SK-N-SH (cell line): ENCODE data around the gene SNX10. TPM values are rescaled to one million over a fixed set of nuclear protein-coding genes. Genes with fewer than 3 reads are reported as not detected.

ENCODE experiments used
- CTCF ChIA-PET: fragments of 300-600, 350-600 bp; formaldehyde crosslinking; extraction: SDS; loops from one replicate; lab custom pipeline; 2021; lab: Yijun Ruan, JAX
- POLR2A ChIA-PET: fragments of 350-600 bp; sonication (Branson Sonifier 250); formaldehyde crosslinking; extraction: SDS; loops from one replicate; lab custom pipeline; 2020; ENCODE audit warnings: antibody characterized with exemption, inconsistent platforms; lab: Yijun Ruan, JAX
- DNase-seq: peaks from one replicate; pipeline ENCODE4 v3.0.0; 2012
- H2AFZ ChIP-seq: fragments of 200-600 bp; sonication (generic); 2 replicates; pipeline ENCODE4 v1.8.1; 2016; ENCODE audit warnings: antibody characterized with exemption, mild to moderate bottlenecking, low read depth
- H3F3A ChIP-seq: fragments of 200-600 bp; sonication (generic); replicated peaks from 2 replicates; pipeline ENCODE3; 2016; ENCODE audit warnings: antibody characterized with exemption, mild to moderate bottlenecking; ENCODE audit not compliant: insufficient read depth
- H3K27ac ChIP-seq, 2 experiments: fragments of 200-500 bp in 1 of 2; fragments of 200-600 bp in 1 of 2; sonication (Bioruptor generic) in 1 of 2; sonication (generic), shearing (Covaris generic) in 1 of 2; 2 replicates each; pipeline versions ENCODE4 v1.5.1 to v1.6.1; 2014 to 2016; ENCODE audit warnings: low read depth in 2 of 2, inconsistent platforms in 1 of 2, low read length in 1 of 2, mild to moderate bottlenecking in 1 of 2, mixed read lengths in 1 of 2
- H3K27me3 ChIP-seq: fragments of 200-600 bp; sonication (generic), shearing (Covaris generic); 2 replicates; pipeline ENCODE4 v1.6.1; 2016; ENCODE audit warnings: mixed run types; ENCODE audit not compliant: insufficient read depth
- H3K36me3 ChIP-seq, 2 experiments: fragments of 200-500 bp in 1 of 2; fragments of 200-600 bp in 1 of 2; sonication (Bioruptor generic) in 1 of 2; sonication (generic) in 1 of 2; replicated peaks in 1 of 2; 2 replicates each; pipeline versions ENCODE3 to v1.5.1; 2014 to 2016; ENCODE audit warnings: low read length in 1 of 2, mild to moderate bottlenecking in 1 of 2; ENCODE audit not compliant: insufficient read depth in 2 of 2, control insufficient read depth in 1 of 2
- H3K4me1 ChIP-seq, 2 experiments: fragments of 200-500 bp in 1 of 2; fragments of 200-600 bp in 1 of 2; sonication (Bioruptor generic) in 1 of 2; sonication (generic), shearing (Covaris generic) in 1 of 2; 2 replicates each; pipeline versions ENCODE4 v1.5.1 to v1.6.1; 2014 to 2016; ENCODE audit warnings: low read depth in 1 of 2, low read length in 1 of 2, mixed run types in 1 of 2; ENCODE audit not compliant: insufficient read depth in 2 of 2, control insufficient read depth in 1 of 2
- H3K4me2 ChIP-seq: fragments of 200-600 bp; sonication (generic), shearing (Covaris generic); 2 replicates; pipeline ENCODE4 v1.6.1; 2017; ENCODE audit warnings: mixed run types
- H3K4me3 ChIP-seq, 2 experiments: fragments of 200-500 bp in 1 of 2; fragments of 200-600 bp in 1 of 2; sonication (Bioruptor generic) in 1 of 2; sonication (generic), shearing (Covaris generic) in 1 of 2; 2 replicates each; pipeline versions ENCODE4 v1.5.1 to v1.8.1; 2014 to 2016; ENCODE audit warnings: low read depth in 2 of 2, inconsistent platforms in 1 of 2, low read length in 1 of 2, mild to moderate bottlenecking in 1 of 2, mixed read lengths in 1 of 2, moderate library complexity in 1 of 2
- H3K79me2 ChIP-seq: fragments of 200-600 bp; sonication (generic); 2 replicates; pipeline ENCODE4 v1.8.1; 2017; ENCODE audit warnings: mild to moderate bottlenecking; ENCODE audit not compliant: insufficient read depth
- H3K9ac ChIP-seq: fragments of 200-600 bp; sonication (generic); 2 replicates; pipeline ENCODE4 v1.6.1; 2017; ENCODE audit warnings: mixed run types
- H3K9me2 ChIP-seq: fragments of 200-600 bp; sonication (generic); 2 replicates; pipeline ENCODE4 v1.6.1; 2017; ENCODE audit warnings: mixed run types
- H3K9me3 ChIP-seq: fragments of 200-600 bp; sonication (generic); 2 replicates; pipeline ENCODE4 v1.6.1; 2017; ENCODE audit warnings: mixed run types, mild to moderate bottlenecking, moderate library complexity
- H4K20me1 ChIP-seq: fragments of 200-600 bp; sonication (generic); 2 replicates; pipeline ENCODE4 v1.6.1; 2017; ENCODE audit warnings: mild to moderate bottlenecking, mixed run types; ENCODE audit not compliant: insufficient read depth
- CTCF ChIP-seq: fragments of 200-600 bp; sonication (generic); IDR thresholded peaks from 2 replicates; pipeline ENCODE4 v1.6.1; 2017; ENCODE audit warnings: antibody characterized with exemption, mild to moderate bottlenecking, moderate library complexity
- EP300 ChIP-seq, 2 experiments: IDR thresholded peaks; 2 replicates each; pipeline versions ENCODE4 v1.4.0 to v1.6.1; 2012; ENCODE audit warnings: borderline replicate concordance in 1 of 2, low read depth in 1 of 2, low read length in 1 of 2
- FOSL2 ChIP-seq: IDR thresholded peaks from 2 replicates; pipeline ENCODE4 v1.4.0; 2012; ENCODE audit warnings: low read depth, mild to moderate bottlenecking, moderate library complexity, borderline replicate concordance
- FOXJ3 ChIP-seq: sonication (generic); formaldehyde crosslinking; IDR thresholded peaks from 2 replicates; pipeline ENCODE4 v1.5.1; 2020; ENCODE audit warnings: mild to moderate bottlenecking, missing genetic modification reagents
- FOXM1 ChIP-seq: IDR thresholded peaks from 2 replicates; pipeline ENCODE4 v1.4.0; 2012; ENCODE audit warnings: low read depth, mild to moderate bottlenecking
- GABPA ChIP-seq: IDR thresholded peaks from 2 replicates; pipeline ENCODE4 v1.4.0; 2012; ENCODE audit warnings: low read depth, mild to moderate bottlenecking
- IRF3 ChIP-seq: fragments of 150-350 bp; IDR thresholded peaks from 2 replicates; pipeline ENCODE4 v1.6.1; 2016; ENCODE audit warnings: mild to moderate bottlenecking, low read depth, low read length
- JUND ChIP-seq: IDR thresholded peaks from 2 replicates; pipeline ENCODE4 v1.4.0; 2012
- NFIC ChIP-seq: IDR thresholded peaks from 2 replicates; pipeline ENCODE4 v1.4.0; 2012; ENCODE audit warnings: borderline replicate concordance
- POLR2AphosphoS5 ChIP-seq: IDR thresholded peaks from 2 replicates; pipeline ENCODE4 v1.6.1; 2012; ENCODE audit warnings: low read depth, low read length
- RAD21 ChIP-seq: IDR thresholded peaks from 2 replicates; pipeline ENCODE4 v1.6.1; 2012; ENCODE audit warnings: mild to moderate bottlenecking, low read length
- RCOR1 ChIP-seq: fragments of 150-350 bp; IDR thresholded peaks from 2 replicates; pipeline ENCODE4 v1.6.1; 2017; ENCODE audit warnings: antibody characterized with exemption, low read length
- RFX5 ChIP-seq: IDR thresholded peaks from 2 replicates; pipeline ENCODE4 v1.6.1; 2012; ENCODE audit warnings: mild to moderate bottlenecking, improper control_type of control experiment, low read length
- RXRA ChIP-seq: IDR thresholded peaks from 2 replicates; pipeline ENCODE4 v1.4.0; 2012; ENCODE audit warnings: low read depth, mild to moderate bottlenecking, borderline replicate concordance
- SIN3A ChIP-seq: IDR thresholded peaks from 2 replicates; pipeline ENCODE4 v1.6.1; 2012; ENCODE audit warnings: low read depth, mild to moderate bottlenecking, low read length, moderate library complexity, borderline replicate concordance
- SMC3 ChIP-seq: IDR thresholded peaks from 2 replicates; pipeline ENCODE4 v1.6.1; 2012; ENCODE audit warnings: low read depth, low read length, improper control_type of control experiment
- TEAD4 ChIP-seq: IDR thresholded peaks from 2 replicates; pipeline ENCODE4 v1.4.0; 2012; ENCODE audit warnings: mild to moderate bottlenecking, borderline replicate concordance; ENCODE audit not compliant: insufficient read depth
- USF1 ChIP-seq: IDR thresholded peaks from 2 replicates; pipeline ENCODE4 v1.4.0; 2012; ENCODE audit warnings: low read depth, borderline replicate concordance
- USF2 ChIP-seq: fragments of 150-350 bp; IDR thresholded peaks from 2 replicates; pipeline ENCODE4 v1.6.1; 2017; ENCODE audit warnings: antibody characterized with exemption, low read length, low read depth, borderline replicate concordance
- YY1 ChIP-seq: IDR thresholded peaks from 2 replicates; pipeline ENCODE4 v1.4.0; 2012; ENCODE audit warnings: low read depth, mild to moderate bottlenecking
- WGBS: methylation state at CpG from one replicate; pipeline ENCODE4 v1.1.6; 2017; ENCODE audit warnings: low lambda C conversion rate; 5-methylcytosine and 5-hydroxymethylcytosine counted together
- polyA plus RNA-seq, 3 experiments: library from polyadenylated mRNA; depleted of rRNA; stranded (reverse); fragments of >200 nt; gene quantifications; 2 replicates each; pipeline ENCODE4 v1.2.3, GENCODE V29; 2012

SNX10 gene
- polyA plus RNA-seq, 1 of the 3 experiments (the other 2 are of a cell fraction) = 0.02 TPM

GRCh38 chr7:26298472-26299058, 6.9 kb downstream of the SNX10 start:
- WGBS = 76% methylated on average over 7 of the region's 7 CpGs
- Histone ChIP-seq H3K79me2 (no peaks in the 10 kb centered on the region), H3K4me2 (no peak overlapping the region), H3K4me3 (no peak overlapping the region), H3F3A (no peaks in the 10 kb centered on the region), H3K36me3 (no peaks in the 10 kb centered on the region), H3K9ac (no peak overlapping the region), H4K20me1 (no peaks in the 10 kb centered on the region), H3K4me1 (no peaks in the 10 kb centered on the region), H3K9me2 (no peaks in the 10 kb centered on the region), H2AFZ (no peak overlapping the region), H3K27me3 (no peaks in the 10 kb centered on the region), H3K9me3 (no peaks in the 10 kb centered on the region), H3K27ac (no peak overlapping the region)
- POLR2A ChIA-PET = no interaction called here
- TF ChIP-seq JUND (no peak), USF2 (no peak)
- DNase-seq = no peak
- CTCF ChIA-PET = no interaction called here

GRCh38 chr7:26305090-26305868, 13.6 kb downstream of the SNX10 start:
- no peak for DNase-seq
- no peak overlapping the region for H2AFZ ChIP-seq
- no peaks in the 10 kb centered on the region for H3K4me1 ChIP-seq
- no peaks in the 10 kb centered on the region for H3F3A ChIP-seq
- POLR2A ChIA-PET = no interaction called here
- H3K9me3 ChIP-seq = no peaks in the 10 kb centered on the region
- TF ChIP-seq CTCF (no peak), GABPA (no peak), IRF3 (no peak), USF1 (no peak), RXRA (no peak), NFIC (no peak), RAD21 (no peak), FOSL2 (no peak), FOXM1 (no peak), TEAD4 (no peak), SIN3A (no peak), USF2 (no peak), EP300 (IDR thresholded peaks at IDR 0.05; ENCODE audit: borderline replicate concordance in 1 of 2, low read depth in 1 of 2, low read length in 1 of 2) (no peak), RCOR1 (no peak), YY1 (no peak), POLR2AphosphoS5 (no peak), RFX5 (no peak), FOXJ3 (CRISPR knock-in tag) (no peak), JUND (no peak), SMC3 (no peak)
- WGBS = 72% methylated on average over 9 of the region's 9 CpGs
- no peaks in the 10 kb centered on the region for H3K9me2 ChIP-seq
- no peaks in the 10 kb centered on the region for H4K20me1 ChIP-seq
- no peaks in the 10 kb centered on the region for H3K27me3 ChIP-seq
- no peak overlapping the region for H3K4me2 ChIP-seq
- CTCF ChIA-PET = interaction anchor here (0.9 to 1.8 kb wide), 7 partner anchors 13 to 226 kb away, joined by 3 to 5 read pairs (median 3); no protein-coding TSS in a partner anchor
- no peaks in the 10 kb centered on the region for H3K36me3 ChIP-seq
- H3K79me2 ChIP-seq = no peaks in the 10 kb centered on the region
- no peak overlapping the region for H3K4me3 ChIP-seq
- H3K9ac ChIP-seq = no peak overlapping the region
- H3K27ac ChIP-seq = no peak overlapping the region
